ENCODE data around the gene AGER.

AGER gene

GRCh38 chr6:32167761-32168262 is 16.2 kb downstream of the AGER start:
- DNase-seq = no peak

GRCh38 chr6:32167154-32167760 is 16.8 kb downstream of the AGER start:
- DNase-seq = no peak

- DNase-seq = no peak
These were observed 17.5 kb downstream of the AGER start for GRCh38 chr6:32166411-32167061.

DNA sequence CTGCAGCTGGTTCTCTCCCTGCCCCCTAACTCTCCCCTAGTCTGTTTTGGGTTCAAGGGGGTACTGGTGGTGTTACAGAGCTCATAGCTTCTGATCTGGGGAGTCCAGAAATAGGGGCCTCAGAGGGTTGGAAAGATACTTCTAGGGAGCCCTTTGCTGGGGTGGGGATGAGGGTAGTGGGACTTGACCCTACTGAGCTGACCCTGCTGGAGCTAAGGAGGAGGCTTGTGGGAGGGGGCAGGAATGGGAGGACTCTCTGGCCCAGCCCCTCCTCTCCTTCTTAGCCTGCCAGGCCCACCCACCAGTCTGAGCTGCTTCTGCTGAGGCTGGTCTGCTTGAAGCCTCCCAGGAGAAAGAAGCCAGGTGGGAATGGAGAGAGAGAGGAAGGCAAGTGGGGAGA is 19.8 kb downstream of the AGER start, which contains the start of gene EGFL8:
Gene EGFL8 (plus strand): TSS at position 301 of the 400 bp plus-strand sequence. CDS start 1,571 bp downstream, outside the sequence.
- no peak for DNase-seq

DNA sequence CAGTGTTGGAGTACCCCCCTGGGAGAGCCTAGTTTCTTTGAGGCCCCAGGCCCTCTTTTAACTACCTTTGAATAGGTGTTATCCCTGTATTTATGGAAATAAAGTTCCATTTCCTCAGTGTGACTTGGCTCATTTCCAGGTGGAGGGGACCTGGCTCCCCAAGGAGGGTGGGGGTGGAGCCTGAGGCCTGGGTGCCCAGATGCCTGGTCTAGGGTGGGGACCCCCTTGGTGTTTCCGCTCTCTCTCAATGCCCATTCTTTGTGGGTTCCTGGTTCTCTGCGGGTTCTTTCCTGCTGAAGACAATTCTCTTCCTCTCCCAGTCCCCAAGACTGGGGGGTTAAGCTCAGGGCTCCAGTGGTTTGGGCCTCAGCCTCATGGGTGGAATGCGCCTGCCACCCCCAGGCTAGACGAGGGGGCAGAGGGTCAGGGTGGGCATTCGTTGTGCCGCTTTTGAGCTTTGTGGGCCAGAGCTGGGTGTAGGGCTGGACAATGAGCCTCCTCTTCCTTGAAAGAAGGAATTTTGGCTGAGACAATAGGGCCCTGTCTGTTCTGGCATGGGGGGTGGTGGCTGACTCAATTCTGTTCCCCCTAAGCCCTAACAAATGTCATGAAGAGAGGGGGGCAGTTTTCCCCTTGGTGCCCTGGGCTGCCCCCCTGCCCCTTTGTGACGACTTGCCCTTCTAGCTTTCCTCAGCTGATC is 20.3 kb downstream of the AGER start:
- DNase-seq = no peak

DNA sequence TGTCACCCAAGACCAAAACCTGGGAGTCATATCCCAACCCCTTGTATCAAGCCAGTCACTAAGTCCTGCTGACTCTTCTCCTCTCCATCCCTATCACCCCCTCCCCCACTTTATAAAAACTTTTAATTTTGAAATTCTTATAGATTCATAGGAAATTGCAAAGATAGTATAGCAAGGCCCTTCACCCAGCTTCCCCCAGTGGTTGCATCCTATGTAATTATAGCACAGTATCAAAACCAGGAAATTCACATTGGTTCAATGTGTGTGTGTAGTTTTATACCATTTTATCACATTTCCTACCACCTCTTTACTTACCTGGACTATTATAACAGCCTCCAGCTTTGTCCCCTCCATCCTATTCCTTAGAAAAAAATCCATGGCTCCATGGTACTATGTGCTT is 26.0 kb downstream of the AGER start:
- no peak for DNase-seq

DNA sequence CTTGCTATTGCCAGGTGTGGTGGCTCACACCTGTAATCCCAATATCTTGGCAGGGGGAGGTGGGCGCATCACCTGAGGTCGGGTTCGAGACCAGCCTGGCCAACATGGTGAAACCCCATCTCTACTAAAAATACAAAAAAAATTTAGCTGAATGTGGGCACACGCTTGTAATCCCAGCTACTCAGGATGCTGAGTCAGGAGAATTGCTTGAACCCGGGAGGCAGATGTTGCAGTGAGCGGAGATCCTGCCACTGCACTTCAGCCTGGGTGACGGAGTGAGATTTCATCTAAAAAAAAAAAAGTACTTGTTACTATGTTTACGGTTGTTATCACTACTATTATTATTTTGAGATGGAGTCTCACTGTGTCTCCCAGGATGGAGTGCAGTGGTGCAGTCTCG is 27.2 kb downstream of the AGER start:
- no peak for DNase-seq

- DNase-seq = peak; percentile 15
These were observed 29.4 kb downstream of the AGER start for GRCh38 chr6:32154514-32155161.

- peak; percentile 77 for DNase-seq
These were observed 30.2 kb downstream of the AGER start, which contains the start of gene PPT2 for GRCh38 chr6:32153564-32154513. TSS of gene PPT2 (plus strand) at chr6:32154141. CDS start at chr6:32154595, 454 bp downstream.

DNA sequence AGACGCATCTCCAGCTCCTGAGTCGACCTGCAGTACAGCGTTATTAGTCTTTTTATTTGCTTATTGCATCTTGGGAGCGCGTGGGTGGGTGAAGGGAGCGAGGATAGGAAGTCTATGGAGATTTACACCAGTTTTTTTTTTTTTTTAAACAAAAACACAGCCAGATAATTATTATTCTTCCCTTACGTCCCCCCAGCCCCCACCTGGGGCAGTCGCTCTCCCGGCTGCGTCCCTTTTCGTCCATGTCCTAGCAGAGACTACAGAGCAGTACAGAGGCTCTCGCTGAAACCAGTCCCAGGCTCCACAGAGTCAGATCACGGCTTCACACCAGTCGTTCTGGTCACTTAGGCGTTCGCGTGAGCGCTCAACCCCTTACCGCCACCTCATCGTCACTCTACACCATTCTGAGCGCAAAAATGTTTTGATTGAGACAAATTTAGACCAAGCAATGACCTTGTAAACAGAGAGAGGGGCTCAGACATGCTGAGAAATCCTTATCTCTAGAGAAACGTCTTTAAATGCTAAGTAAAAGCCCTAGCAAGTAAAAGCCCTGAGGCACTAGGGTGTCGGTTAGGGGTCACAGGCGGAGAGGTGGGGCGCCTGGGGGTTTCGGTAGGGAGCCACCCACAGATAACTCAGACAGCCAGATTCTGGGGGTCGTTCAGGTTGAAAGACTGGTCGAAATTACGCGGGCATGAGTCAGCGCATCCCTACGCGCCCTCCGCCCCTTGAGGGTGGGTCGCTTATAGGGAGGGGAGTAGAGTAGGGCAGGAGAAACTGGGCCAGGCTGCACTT is 31.1 kb downstream of the AGER start:
- DNase-seq = no peak

GRCh38 chr6:32151863-32152768 is 31.9 kb downstream of the AGER start, which contains the start of gene PRRT1:
TSS of gene PRRT1 (minus strand) at chr6:32151939. CDS start at chr6:32151827, 112 bp downstream.
- DNase-seq = no peak

- no peak for DNase-seq
These were observed 32.7 kb downstream of the AGER start for GRCh38 chr6:32151181-32151862.

DNA sequence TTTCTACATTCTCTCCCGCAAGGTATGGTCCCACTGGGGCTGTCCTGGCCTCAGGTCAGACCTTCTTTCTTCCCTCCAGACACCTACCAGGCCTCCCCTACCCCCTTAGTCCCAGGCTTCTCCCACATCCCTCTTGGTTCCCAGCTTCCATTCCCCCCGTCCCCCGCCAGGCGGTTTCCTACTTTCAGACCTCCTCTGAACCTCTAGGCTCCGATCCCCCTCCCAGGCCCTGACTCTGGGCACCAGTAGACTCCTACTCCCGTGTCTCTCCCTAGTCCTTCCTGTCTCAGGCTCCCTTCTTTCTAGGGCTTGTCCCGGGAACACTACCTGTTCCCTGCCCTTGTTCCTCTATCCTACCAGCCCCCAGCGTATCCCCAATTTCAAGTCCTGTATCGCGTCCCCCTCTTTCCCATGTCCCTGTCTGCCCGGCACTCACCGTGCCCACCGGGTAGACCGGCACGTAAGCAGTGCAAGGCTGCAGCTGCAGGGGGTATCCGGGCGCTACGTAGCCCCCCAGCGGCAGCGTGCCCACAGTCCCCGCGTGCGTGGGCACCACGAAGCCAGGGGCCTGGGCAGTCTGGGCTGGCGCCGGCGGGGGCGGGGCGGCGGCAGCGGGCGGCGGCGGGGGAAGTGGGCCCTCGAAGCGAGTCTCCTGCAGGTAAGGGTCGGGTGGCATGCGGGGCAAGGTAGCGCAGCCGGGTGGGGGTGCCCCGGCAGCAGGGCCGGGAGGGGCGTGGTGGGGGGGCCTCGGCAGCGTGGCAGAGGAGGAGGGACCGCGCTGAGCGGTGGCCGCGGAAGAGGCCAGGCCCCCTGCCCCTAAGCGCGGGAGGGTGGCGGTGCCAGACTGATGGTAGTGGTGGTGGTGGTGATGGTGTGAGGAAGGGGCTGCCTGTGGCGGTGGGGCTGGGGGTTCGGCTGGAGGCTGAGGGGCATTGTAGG is 33.9 kb downstream of the AGER start:
- DNase-seq = no peak

- DNase-seq = no peak
These were observed 34.8 kb downstream of the AGER start for GRCh38 chr6:32149092-32149755.

GRCh38 chr6:32148289-32149091 is 35.6 kb downstream of the AGER start:
- DNase-seq = no peak

DNA sequence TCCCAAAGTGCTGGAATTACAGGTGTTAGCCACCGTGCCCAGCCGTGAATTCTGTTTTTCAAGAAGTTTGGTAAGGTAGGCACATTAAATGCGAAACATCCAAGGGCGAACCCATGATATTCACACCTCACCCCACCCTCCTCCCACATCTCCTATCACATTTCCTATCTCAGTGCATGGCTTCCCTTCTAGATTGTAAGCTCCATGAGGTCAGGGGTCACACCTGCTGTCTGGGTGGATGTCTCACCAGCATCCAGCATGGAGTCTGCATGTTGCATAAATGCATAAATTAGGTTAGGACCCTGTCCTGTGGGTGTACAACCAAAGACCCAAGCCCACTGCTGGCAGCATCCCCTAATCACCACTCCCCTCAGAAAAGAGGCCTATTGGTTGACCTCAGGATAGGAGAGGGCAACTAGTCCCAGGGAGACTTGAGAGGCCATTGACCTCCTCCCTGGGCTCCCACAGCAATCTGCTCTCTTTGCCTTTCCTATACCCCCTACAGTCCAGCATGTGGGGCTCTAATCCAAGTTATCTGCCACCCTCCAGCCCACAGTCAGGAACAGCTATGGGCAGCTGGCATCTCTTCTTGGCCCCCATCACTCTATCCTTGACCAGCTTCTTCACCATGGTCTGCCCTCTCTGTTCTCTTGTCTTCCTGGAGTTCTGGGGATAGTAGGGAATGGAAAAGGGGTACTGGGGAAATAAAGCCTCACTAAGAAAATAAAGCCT is 36.5 kb downstream of the AGER start:
- DNase-seq = no peak

Data from NCI-H1048 (cell line).